OCI-LY3 (cell line): ENCODE data around the gene ZNF423.

Source experiments
- CTCF ChIP-seq: fragments of 200-600, 300-600 bp; sonication (generic); IDR thresholded peaks from 2 replicates; pipeline ENCODE4 v1.5.1; 2014; ENCODE audit warnings: antibody characterized with exemption, low read length, low read depth
- EZH2phosphoT487 ChIP-seq: fragments of 200-600 bp; shearing (Covaris generic); IDR thresholded peaks from 2 replicates; pipeline ENCODE4 v1.6.1; 2018; ENCODE audit warnings: antibody characterized with exemption, mixed run types, low read depth

- TF ChIP-seq CTCF (no peak), EZH2phosphoT487 (no peak)
Measured at GRCh38 chr16:49576173-49576494, 279.8 kb downstream of the ZNF423 start.
